H7 (cell line): ENCODE measurements around the gene SERPINF2. TPM values are rescaled to one million over a fixed set of nuclear protein-coding genes. Genes with fewer than 3 reads are reported as not detected.
"Not testable (repeated sequence)": the region's sequence is repeated elsewhere in the genome, so short reads cannot be mapped to it uniquely, and the experiment has no call there.

Experiments
- DNase-seq: peaks from one replicate; pipeline ENCODE4 v3.0.0; 2012
- H3K27me3 ChIP-seq: 2 replicates; pipeline ENCODE4 v1.6.0; 2011; ENCODE audit warnings: mild to moderate bottlenecking, low read length; ENCODE audit not compliant: control insufficient read depth, insufficient read depth
- H3K36me3 ChIP-seq: replicated peaks from 2 replicates; pipeline ENCODE4 v1.5.1; 2011; ENCODE audit warnings: low read length; ENCODE audit not compliant: control insufficient read depth, insufficient read depth
- H3K4me3 ChIP-seq: 2 replicates; pipeline ENCODE4 v1.5.1; 2011; ENCODE audit warnings: low read depth, mild to moderate bottlenecking, control low read depth, low read length, moderate library complexity; ENCODE audit not compliant: insufficient read depth
- total RNA-seq: library from RNA; depleted of rRNA; stranded (reverse); fragments of >200 nt; shearing (Covaris generic); gene quantifications from 2 replicates; pipeline ENCODE4 v1.2.3, GENCODE V29; 2014; rRNA removed

The SERPINF2 gene
- total RNA-seq, result 0.52 and 0.74 TPM in 2 replicates

DNA sequence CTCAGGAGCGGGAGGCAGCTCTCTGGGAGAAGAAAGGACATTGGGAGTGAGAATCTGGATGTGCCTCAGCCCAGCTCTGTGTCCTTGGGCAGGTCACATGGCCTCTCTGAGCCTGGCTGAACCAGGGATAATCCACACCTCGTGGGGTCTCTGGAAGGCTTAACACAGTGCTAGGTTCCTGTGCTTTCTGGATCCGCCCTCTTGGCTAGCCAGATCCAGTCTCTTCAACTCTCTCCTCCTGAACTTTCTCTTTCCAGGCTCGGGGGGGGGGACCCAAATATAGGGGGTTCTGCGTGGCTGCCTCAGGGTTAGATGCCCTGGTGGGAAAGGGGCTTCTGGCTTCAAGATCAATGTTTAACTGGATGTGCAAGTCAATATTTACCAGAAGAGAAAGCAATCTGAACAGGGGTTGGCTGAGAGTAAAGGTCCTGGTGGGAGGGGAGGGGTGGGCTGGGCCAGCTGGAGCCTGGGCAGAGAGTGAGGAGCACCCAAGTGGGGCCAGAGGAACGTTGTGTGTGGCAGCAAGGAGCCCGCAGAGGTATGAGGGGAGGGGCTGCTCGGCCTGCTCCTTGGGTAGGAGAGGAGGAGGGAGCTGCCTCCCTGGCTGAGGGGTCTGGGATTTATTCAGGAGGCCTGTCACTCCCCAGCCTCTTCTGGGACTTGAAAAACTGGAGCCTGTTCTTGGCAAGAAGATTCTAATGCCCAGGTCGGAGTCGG, at the start of gene SERPINF2:
SERPINF2 (plus strand) TSS at position 501 of the 717 bp plus-strand sequence. CDS start 2,125 bp downstream, outside the sequence.
- Histone ChIP-seq H3K27me3 (no peaks in the 10 kb centered on the region), H3K36me3 (no peaks in the 10 kb centered on the region), H3K4me3 (no peak within 1 kb of the TSS)
- DNase-seq, result no peak

DNA sequence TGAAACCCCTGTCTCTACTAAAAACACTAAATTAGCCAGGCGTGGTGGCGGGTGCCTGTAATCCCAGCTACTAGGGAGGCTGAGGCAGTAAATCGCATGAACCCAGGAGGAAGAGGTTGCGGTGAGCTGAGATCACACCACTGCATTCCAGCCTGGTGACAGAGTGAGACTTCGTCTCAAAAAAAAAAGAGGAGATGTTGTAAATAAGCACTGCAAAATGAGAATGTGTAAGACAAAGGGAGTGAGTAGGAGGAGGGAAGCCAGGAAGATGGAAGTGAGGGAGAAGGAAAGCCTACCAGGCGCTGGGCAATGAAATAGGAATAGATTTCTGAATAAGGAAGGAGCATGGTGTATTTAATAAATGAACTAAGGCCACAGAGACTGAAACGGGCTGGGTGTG, 49.3 kb upstream of the SERPINF2 start:
- Histone ChIP-seq H3K27me3 (no peaks in the 10 kb centered on the region), H3K36me3 (no peaks in the 10 kb centered on the region)
- no peak for DNase-seq

DNA sequence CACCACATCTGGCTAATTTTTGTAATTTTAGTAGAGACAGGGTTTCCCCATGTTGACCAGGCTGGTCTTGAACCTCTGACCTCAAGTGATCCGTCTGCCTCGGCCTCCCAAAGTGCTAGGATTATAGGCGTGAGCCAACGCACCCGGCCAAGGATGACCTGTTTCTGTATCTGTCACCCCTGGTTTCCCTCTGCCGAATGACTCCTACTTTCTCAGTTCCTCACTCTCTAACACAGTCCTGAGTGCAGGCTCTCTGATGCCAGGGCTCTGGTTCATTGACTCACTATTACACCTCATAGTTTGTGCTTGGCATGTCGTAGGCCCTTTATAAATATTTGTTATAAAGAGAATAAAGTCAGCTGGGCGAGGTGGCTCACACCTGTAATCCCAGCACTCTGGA, 47.3 kb upstream of the SERPINF2 start:
- no peaks in the 10 kb centered on the region for H3K36me3 ChIP-seq
- DNase-seq, result no peak
- no peaks in the 10 kb centered on the region for H3K27me3 ChIP-seq
- H3K4me3 ChIP-seq, result no peak overlapping the region

More for the DNA sequence above, 49.3 kb upstream of the SERPINF2 start:
- H3K4me3 ChIP-seq, result no peak overlapping the region

DNA sequence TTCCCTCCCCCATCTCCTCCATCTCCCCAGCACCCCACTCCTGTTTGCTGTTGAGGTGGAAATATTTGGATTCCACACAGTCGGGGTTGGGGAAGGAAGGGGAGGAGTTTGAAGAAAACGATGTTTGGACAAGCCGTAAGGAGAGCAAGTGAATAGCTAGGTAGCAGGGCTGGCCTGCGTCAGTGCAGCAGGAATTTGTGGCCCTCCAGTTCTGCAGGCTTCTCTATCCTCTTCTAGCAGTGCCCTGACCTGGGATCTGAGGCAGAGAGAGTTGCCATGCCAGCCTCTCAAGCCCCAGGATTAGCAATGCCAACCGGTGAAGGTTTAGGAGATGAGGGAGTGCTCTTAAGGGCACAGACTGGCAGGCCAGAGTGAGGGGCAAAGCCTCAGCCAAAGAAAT, 45.0 kb upstream of the SERPINF2 start:
- H3K27me3 ChIP-seq, result no peaks in the 10 kb centered on the region
- no peak overlapping the region for H3K4me3 ChIP-seq
- DNase-seq, result no peak
- no peaks in the 10 kb centered on the region for H3K36me3 ChIP-seq

DNA sequence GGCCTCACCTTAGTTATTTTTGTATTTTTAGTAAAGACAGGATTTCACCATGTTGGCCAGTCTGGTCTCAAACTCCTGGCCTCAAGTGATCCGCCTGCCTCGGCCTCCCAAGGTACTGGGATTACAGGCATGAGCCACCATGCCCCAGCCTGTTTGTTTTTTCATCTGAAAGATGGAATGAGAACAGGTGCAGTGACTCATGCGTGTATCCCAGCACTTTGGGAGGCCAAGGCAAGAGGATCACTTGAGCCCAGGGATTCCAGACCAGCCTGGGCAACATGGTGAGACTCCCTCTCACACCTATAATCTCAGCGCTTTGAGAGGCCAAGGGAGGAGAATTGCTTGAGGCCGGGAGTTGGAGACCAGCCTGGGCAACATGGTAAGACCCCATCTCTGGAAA, 42.8 kb upstream of the SERPINF2 start:
- not testable (repeated sequence) for H3K4me3 ChIP-seq, H3K36me3 ChIP-seq, H3K27me3 ChIP-seq, DNase-seq

DNA sequence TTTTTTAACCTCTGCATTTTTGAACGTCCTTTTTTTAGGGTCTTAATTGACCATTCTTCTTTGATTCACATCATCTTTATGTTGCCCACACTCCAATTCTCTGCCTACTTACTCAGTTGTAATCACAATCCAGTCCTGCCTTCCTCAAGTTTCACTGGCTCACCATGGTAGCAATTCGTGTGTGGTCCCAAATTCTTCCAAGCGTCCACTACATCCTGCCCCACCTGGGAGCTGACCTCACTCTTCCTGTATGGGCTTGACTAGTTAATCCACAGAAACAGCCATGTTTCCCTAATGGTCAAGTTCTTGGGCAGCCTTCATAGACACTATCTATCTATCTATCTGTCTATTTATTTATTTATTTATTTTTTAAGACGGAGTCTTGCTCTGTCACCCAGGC, 39.6 kb upstream of the SERPINF2 start:
- Histone ChIP-seq H3K36me3 (no peaks in the 10 kb centered on the region), H3K4me3 (no peak overlapping the region), H3K27me3 (no peaks in the 10 kb centered on the region; the same call in 1 of the 2 replicates)
- DNase-seq, result peak; percentile 40

DNA sequence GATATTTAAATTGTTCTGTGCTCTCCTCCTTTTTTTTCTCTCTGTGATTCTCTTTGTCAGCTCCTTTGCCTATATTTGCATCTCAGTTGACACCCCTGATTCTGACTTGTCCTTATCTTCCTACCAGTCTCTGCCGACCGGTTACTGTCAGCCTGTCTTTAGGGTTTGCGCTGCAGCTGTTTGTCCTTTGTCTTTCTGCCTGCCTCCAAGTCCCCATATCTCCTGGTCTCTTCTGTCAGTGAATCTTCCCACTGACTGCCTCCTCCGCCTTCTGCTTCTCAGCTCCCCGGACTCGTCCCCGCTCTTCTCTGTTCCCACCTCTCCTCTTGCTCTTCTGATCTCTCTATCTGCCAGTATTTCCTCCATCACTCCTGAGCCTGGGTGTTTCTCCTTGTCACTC, 37.7 kb upstream of the SERPINF2 start:
- Histone ChIP-seq H3K27me3 (peaks cover 5% of the 10 kb centered on the region; the same call in 1 of the 2 replicates), H3K36me3 (no peaks in the 10 kb centered on the region), H3K4me3 (no peak overlapping the region)
- DNase-seq, result no peak

DNA sequence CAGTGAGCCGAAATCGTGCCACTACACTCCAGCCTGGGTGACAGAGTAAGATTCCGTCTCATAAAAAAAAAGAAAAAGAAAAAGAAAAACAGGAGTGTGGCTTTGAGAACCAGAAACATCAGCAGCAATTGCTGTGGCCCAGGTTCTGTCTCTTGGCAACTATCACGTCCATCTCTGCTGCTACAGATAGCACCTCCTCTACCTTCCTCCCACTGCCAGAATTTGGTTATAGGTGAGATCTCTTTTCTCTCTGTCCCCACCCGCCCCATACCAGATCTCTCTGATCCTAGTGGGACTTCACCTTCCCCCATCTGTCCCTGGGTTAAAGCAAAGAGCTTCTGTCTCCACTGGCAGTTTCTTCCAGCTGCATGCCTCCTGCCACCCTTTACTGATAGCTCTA, 35.6 kb upstream of the SERPINF2 start:
- peaks cover 6% of the 10 kb centered on the region; the same call in 1 of the 2 replicates for H3K27me3 ChIP-seq
- H3K4me3 ChIP-seq, result no peak overlapping the region
- no peak for DNase-seq
- no peaks in the 10 kb centered on the region for H3K36me3 ChIP-seq

DNA sequence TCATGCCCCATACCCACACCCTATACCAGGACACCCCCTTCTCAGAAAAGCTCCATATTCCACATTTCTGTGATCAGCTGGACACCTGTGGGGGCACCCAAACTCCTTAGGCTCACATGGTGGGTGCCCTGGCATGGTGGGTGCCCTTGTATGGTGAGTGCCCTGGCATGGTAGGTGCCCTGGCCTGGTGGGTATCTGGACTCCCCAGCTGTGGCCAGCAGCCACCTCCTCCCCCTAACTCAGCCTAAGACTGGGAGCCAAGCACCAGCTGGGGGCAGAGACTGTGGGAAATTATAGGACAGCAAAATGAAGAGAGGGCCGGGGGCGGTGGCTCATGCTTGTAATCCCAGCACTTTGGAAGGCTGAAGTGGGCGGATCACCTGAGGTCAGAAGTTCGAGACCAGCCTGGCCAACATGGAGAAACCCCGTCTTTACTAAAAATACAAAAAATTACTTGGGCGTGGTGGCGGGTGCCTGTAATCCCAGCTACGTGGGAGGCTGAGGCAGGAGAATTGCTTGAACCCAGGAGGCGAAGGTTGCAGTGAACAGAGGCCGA, 33.8 kb upstream of the SERPINF2 start:
- not testable (repeated sequence) for DNase-seq, H3K36me3 ChIP-seq, H3K27me3 ChIP-seq, H3K4me3 ChIP-seq

DNA sequence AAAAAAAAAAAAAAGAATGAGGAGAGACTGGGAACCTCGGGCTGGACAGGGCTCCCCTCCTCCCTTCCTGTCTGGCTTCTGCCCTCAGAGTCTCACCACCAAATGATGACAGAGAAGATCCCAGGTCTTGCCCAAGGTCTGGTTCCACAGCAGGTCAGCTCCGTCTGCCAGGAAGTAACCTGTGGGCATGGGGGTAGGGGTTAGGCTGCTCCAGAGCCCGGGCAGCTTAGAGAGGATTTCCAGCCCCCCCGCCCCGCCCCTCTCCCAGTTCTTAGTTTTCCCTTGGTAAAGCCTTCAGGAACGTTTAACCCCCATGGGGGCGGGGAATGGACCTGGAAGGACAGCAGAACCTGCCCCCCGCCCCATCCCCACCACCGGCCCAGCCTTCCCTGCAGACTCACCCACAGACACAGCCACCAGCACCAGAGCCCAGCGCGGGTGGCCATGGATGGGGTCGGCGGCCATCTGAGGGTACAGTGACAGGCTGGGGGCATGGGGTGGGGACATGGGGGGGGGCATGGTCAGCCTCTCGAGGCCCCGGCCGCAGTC, 33.2 kb upstream of the SERPINF2 start:
- DNase-seq, result peak; percentile 77
- 0 out of 2 replicates have a peak, but pooled peaks cover 1% of the 10 kb centered on the region for H3K36me3 ChIP-seq
- peak overlapping the region; percentile 70 for H3K4me3 ChIP-seq
- H3K27me3 ChIP-seq, result peaks cover 6% of the 10 kb centered on the region; the same call in 1 of the 2 replicates

DNA sequence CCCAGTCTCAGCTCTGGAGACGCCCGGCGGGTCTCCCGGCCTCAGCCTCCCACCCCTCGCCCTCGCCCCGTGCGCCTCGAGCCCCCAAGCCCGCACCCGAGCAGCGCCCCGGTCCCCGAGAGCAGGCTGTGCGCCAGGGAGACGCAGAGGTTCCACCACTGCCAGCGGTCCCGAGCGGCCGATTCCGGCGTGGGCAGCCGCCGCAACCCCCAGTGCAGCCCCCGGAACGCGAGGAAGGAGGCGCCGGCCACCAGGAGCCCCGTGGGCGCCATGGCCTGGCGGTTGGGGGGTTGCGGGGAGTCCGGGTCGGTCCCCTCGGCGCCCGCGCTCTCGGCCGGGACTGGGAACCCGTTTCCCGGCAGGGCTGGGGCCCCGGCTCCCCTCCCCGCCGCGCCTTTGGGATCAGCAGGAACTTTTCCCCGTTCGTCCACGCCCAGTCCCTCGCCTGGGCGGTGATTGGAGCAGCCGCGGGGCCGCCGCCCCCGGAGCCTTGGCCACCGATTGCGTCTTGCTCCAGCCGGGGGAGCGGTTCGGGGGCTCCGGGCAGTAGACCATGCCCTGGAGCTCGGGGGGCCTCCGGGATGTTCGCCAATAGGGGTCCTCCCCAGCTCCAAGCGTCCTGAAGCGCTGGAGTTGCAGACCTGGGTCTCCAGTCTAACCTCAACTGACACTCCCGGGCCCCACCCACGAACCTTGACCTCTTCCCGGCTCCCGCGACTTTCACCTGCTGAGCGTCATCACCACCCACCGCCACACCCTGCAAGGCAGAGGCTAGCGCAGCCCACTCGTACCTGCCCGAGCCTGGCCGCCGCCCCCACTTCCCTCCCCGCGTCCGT, 32.5 kb upstream of the SERPINF2 start, which contains the start of gene TLCD2:
TLCD2 (minus strand) TSS at position 407 of the 836 bp plus-strand sequence; CDS start at position 272, 135 bp downstream.
- peak within 1 kb of the TSS; percentile 70 for H3K4me3 ChIP-seq
- DNase-seq, result peak; percentile 94
- H3K27me3 ChIP-seq, result peaks cover 6% of the 10 kb centered on the region; the same call in 1 of the 2 replicates
- 0 out of 2 replicates have a peak, but pooled peaks cover 1% of the 10 kb centered on the region for H3K36me3 ChIP-seq

DNA sequence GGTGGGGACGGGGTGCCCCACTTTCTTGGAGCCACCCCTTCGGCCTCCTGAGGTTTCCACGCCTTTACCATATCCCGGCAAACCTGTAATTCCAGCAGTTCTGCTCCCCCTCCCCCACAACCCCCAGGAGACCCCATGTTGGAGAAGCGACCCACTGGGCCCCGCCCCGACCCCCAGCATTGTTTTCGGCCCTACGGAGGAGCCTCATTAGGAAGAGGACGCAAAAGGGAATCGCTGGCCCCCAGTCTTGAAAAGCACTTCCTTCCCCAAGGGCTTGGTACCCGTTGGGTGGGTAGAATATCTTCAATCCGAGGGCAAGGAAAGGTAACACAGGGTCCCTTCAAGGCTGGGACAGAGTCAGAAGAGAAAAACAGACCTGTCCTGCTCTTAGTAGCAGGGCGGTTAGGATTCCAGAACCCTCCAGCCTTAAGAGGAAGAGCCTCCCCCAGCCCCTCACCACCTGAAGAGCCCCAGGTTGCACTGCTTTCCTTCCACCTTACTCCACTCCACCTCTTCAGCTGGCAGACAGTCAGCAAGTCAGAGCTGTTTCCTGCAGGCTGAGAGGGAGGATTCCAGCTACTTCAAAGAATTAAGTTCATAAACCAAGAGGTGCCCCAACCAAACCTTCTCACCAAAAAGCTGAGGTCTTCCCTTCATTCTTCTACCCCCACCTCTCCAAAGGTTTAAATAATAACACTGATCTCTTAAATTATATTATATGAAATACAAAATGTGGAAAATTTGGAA, 31.7 kb upstream of the SERPINF2 start:
- peak; percentile 81 for DNase-seq
- Histone ChIP-seq H3K36me3 (0 out of 2 replicates have a peak, but pooled peaks cover 1% of the 10 kb centered on the region), H3K27me3 (peaks cover 6% of the 10 kb centered on the region; the same call in 1 of the 2 replicates), H3K4me3 (peak overlapping the region; percentile 70)

DNA sequence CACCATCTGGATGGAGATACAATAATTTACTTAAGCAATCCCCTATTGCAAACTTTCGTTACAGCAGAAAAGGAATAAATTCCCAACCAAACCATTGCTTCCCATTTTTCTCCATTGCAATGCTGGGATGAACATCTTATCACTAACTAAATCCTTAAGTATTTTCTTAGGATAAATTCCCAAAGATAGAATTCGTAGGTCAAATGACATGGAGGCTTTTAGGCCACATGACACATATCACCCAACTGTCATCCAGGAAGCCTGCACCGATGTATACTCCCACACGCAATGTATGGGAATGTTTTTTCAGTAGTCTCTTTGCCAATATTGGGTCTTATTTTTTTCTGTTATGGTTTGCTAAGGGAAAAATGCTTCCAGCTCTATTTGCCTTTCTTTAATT, 30.9 kb upstream of the SERPINF2 start:
- no peak for DNase-seq
- Histone ChIP-seq H3K36me3 (0 out of 2 replicates have a peak, but pooled peaks cover 1% of the 10 kb centered on the region), H3K4me3 (no peak overlapping the region), H3K27me3 (peaks cover 6% of the 10 kb centered on the region; the same call in 1 of the 2 replicates)
